ENCODE results near the gene ZDHHC8. TPM values are rescaled to one million over a fixed set of nuclear protein-coding genes. Genes with fewer than 3 reads are reported as not detected.

ZDHHC8 gene
- total RNA-seq, 1 experiment from 2014 or later = 7.8 TPM

- no peak for DNase-seq (ENCODE audit: low read depth, low spot score)
- in situ Hi-C loops (cut with HindIII; ENCODE audit: low pct_unique_long_range_greater_than_20kb, low sequenced_read_pairs) = no loop called here
Measured at GRCh38 chr22:20135265-20135664, 3.7 kb downstream of the ZDHHC8 start.

GRCh38 chr22:20135806-20136602, 4.4 kb downstream of the ZDHHC8 start:
- in situ Hi-C loops (cut with HindIII; ENCODE audit: low pct_unique_long_range_greater_than_20kb, low sequenced_read_pairs) = no loop called here
- no peak for DNase-seq (ENCODE audit: low read depth, low spot score)

GRCh38 chr22:20136603-20136873, 4.9 kb downstream of the ZDHHC8 start:
- no peak for DNase-seq (ENCODE audit: low read depth, low spot score)

GRCh38 chr22:20137113-20137512, 5.5 kb downstream of the ZDHHC8 start:
- DNase-seq (ENCODE audit: low read depth, low spot score) = no peak
- in situ Hi-C loops (cut with HindIII; ENCODE audit: low pct_unique_long_range_greater_than_20kb, low sequenced_read_pairs) = no loop called here

More at GRCh38 chr22:20136603-20136873, 4.9 kb downstream of the ZDHHC8 start:
- in situ Hi-C loops (cut with HindIII; ENCODE audit: low pct_unique_long_range_greater_than_20kb, low sequenced_read_pairs) = no loop called here

- in situ Hi-C loops (cut with HindIII; ENCODE audit: low pct_unique_long_range_greater_than_20kb, low sequenced_read_pairs) = no loop called here
- DNase-seq (ENCODE audit: low read depth, low spot score) = no peak
Measured at GRCh38 chr22:20137671-20138416, 6.2 kb downstream of the ZDHHC8 start.

- in situ Hi-C loops (cut with HindIII; ENCODE audit: low pct_unique_long_range_greater_than_20kb, low sequenced_read_pairs) = no loop called here
- no peak for DNase-seq (ENCODE audit: low read depth, low spot score)
Measured at GRCh38 chr22:20138417-20138738, 6.8 kb downstream of the ZDHHC8 start.

GRCh38 chr22:20138868-20139267, 7.3 kb downstream of the ZDHHC8 start:
- in situ Hi-C loops (cut with HindIII; ENCODE audit: low pct_unique_long_range_greater_than_20kb, low sequenced_read_pairs) = no loop called here
- no peak for DNase-seq (ENCODE audit: low read depth, low spot score)

DNA sequence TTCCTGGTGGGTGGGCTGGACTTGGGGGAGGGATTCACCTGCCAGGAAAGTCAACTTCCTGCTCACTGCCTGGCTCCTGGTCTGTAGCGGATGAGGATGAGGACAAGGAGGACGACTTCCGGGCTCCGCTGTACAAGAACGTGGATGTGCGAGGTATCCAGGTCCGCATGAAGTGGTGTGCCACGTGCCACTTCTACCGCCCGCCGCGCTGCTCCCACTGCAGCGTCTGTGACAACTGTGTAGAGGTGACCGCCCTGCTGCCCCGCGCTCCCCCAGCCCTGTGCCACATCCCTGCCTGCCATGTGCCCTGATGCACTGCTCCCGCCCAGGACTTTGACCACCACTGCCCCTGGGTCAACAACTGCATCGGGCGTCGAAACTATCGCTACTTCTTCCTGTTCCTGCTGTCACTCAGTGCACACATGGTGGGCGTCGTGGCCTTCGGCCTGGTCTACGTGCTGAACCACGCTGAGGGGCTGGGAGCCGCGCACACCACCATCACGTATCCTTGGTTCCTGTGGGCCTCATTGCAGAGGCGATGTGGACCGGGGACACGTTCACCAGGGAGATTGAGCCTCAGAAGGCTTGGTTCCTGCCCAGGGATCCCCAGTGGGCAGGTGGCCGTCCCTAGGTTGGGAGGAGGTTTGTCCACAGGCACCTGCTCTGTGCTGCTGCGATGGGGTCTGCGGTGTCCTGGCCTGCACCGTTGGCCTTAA, 7.9 kb downstream of the ZDHHC8 start:
- in situ Hi-C loops (cut with HindIII; ENCODE audit: low pct_unique_long_range_greater_than_20kb, low sequenced_read_pairs) = no loop called here

GRCh38 chr22:20140107-20140445, 8.5 kb downstream of the ZDHHC8 start:
- no peak for DNase-seq (ENCODE audit: low read depth, low spot score)
- in situ Hi-C loops (cut with HindIII; ENCODE audit: low pct_unique_long_range_greater_than_20kb, low sequenced_read_pairs) = no loop called here

More for the DNA sequence above, 7.9 kb downstream of the ZDHHC8 start:
- DNase-seq (ENCODE audit: low read depth, low spot score) = no peak

- in situ Hi-C loops (cut with HindIII; ENCODE audit: low pct_unique_long_range_greater_than_20kb, low sequenced_read_pairs) = no loop called here
- DNase-seq (ENCODE audit: low read depth, low spot score) = no peak
Measured at GRCh38 chr22:20140521-20140964, 8.9 kb downstream of the ZDHHC8 start.

DNA sequence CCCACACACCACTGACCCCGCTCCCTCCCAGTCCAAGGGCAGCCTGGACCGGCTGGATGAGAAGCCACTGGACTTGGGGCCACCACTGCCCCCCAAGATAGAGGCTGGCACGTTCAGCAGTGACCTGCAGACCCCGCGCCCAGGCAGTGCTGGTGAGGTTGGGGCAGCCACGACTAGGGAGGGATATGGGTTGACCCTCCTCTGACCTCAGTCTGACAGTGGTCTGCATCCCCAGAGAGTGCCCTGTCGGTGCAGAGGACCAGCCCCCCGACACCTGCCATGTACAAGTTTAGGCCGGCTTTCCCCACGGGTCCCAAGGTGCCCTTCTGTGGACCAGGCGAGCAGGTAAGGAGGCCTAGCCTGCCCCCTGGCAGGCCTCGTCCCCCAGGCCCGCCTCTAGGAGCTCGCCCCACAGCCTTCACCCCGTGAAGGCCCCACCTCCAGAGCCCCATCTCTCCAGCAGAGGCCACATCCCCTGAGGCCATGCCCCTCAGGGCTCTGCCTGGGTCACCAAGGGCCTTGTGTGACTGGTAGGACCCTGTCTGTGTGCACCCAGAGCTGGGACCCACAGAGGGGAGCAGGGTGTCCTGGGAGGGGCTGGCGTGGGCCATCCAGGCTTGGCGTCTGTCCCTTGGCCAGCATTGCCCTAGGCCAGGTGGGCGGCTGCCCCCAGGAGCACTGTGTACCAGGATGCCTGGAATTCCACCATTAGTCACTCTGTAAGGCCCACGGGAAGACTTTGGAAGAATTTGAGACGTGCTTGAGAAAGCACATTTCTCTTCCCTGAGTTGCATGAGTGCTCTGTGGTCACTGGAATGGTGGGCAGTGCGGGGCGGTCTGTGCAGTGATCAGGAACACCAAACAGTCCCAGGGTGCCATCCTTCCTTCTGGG, 9.8 kb downstream of the ZDHHC8 start:
- DNase-seq (ENCODE audit: low read depth, low spot score) = no peak
- in situ Hi-C loops (cut with HindIII; ENCODE audit: low pct_unique_long_range_greater_than_20kb, low sequenced_read_pairs) = no loop called here

- DNase-seq (ENCODE audit: low read depth, low spot score) = no peak
- in situ Hi-C loops (cut with HindIII; ENCODE audit: low pct_unique_long_range_greater_than_20kb, low sequenced_read_pairs) = no loop called here
Measured at GRCh38 chr22:20142711-20143621, 11.4 kb downstream of the ZDHHC8 start.

GRCh38 chr22:20143883-20144665, 12.5 kb downstream of the ZDHHC8 start:
- no peak for DNase-seq (ENCODE audit: low read depth, low spot score)
- in situ Hi-C loops (cut with HindIII; ENCODE audit: low pct_unique_long_range_greater_than_20kb, low sequenced_read_pairs) = no loop called here

- in situ Hi-C loops (cut with HindIII; ENCODE audit: low pct_unique_long_range_greater_than_20kb, low sequenced_read_pairs) = no loop called here
- DNase-seq (ENCODE audit: low read depth, low spot score) = no peak
Measured at GRCh38 chr22:20145206-20145831, 13.7 kb downstream of the ZDHHC8 start.

DNA sequence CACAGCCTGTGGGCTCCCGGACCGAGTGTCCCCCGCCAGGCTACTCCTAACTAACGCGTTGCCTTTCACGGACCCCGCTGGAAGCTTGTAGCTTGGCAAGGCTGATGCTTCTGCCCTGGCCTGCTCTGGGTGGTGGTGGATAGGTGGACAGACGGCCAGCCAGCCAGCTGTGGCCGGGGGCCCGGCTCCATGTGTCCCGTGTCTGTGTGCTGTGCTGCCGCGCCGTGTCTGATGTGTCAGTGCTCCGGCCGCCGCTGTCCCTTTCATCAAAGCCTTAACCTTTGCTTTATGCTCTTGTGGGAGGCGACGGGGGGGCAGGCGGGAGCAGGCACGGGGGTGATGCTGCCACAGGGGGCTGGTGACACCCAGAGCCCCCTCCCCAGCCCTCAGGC, 14.2 kb downstream of the ZDHHC8 start:
- in situ Hi-C loops (cut with HindIII; ENCODE audit: low pct_unique_long_range_greater_than_20kb, low sequenced_read_pairs) = no loop called here
- no peak for DNase-seq (ENCODE audit: low read depth, low spot score)

DNA sequence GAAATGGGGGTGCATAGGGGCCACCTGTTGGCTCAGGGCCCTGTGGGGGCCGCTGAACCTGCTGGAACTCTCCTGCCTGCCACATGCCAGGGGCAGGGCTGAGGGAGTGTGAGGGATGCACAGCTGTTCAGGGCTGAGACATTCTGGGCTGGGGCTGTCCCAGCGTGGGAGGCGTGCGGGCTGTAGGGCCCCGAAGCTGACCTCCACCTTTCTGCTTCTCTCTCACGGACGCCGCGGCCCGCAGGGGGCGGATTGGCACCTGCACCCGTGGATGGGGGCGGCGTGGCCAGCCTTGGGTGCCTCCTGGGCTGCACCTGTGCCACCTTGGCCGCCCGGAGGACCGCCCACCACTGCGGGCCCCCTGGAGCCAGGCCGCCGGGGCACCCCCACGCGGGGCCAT, 15.2 kb downstream of the ZDHHC8 start:
- DNase-seq (ENCODE audit: low read depth, low spot score) = no peak
- in situ Hi-C loops (cut with HindIII; ENCODE audit: low pct_unique_long_range_greater_than_20kb, low sequenced_read_pairs) = no loop called here
